Measurements from ENCODE around the gene LPIN2. TPM values are rescaled to one million over a fixed set of nuclear protein-coding genes. Genes with fewer than 3 reads are reported as not detected.
"Not testable (repeated sequence)": the region's sequence is repeated elsewhere in the genome, so short reads cannot be mapped to it uniquely, and the experiment has no call there.

The LPIN2 gene
- total RNA-seq, 1 donor from 2014 or later, result 14.1 TPM

- no peak for DNase-seq (ENCODE audit: low spot score)
Observed at GRCh38 chr18:3042379-3042778, 29.4 kb upstream of the LPIN2 start.

- no peak for DNase-seq (ENCODE audit: low spot score)
Observed at GRCh38 chr18:3041843-3042242, 28.9 kb upstream of the LPIN2 start.

GRCh38 chr18:3040881-3041280 is 27.9 kb upstream of the LPIN2 start:
- DNase-seq (ENCODE audit: low spot score), result no peak

- DNase-seq (ENCODE audit: low spot score), result no peak
Observed at GRCh38 chr18:3040173-3040572, 27.2 kb upstream of the LPIN2 start.

GRCh38 chr18:3037423-3037915 is 24.5 kb upstream of the LPIN2 start:
- DNase-seq (ENCODE audit: low spot score), result peak; percentile 58

- DNase-seq (ENCODE audit: low spot score), result no peak
Observed at GRCh38 chr18:3036108-3036507, 23.2 kb upstream of the LPIN2 start.

- DNase-seq (ENCODE audit: low spot score), result no peak
Observed at GRCh38 chr18:3035635-3036034, 22.7 kb upstream of the LPIN2 start.

- DNase-seq (ENCODE audit: low spot score), result no peak
Observed at GRCh38 chr18:3032721-3033120, 19.8 kb upstream of the LPIN2 start.

- DNase-seq (ENCODE audit: low spot score), result no peak
Observed at GRCh38 chr18:3029215-3029952, 16.4 kb upstream of the LPIN2 start.

GRCh38 chr18:3028115-3028514 is 15.2 kb upstream of the LPIN2 start:
- not testable (repeated sequence) for DNase-seq (ENCODE audit: low spot score)

- no peak for DNase-seq (ENCODE audit: low spot score)
Observed at GRCh38 chr18:3027370-3027891, 14.5 kb upstream of the LPIN2 start.

GRCh38 chr18:3025544-3025943 is 12.6 kb upstream of the LPIN2 start:
- DNase-seq (ENCODE audit: low spot score), result no peak

- DNase-seq (ENCODE audit: low spot score), result not testable (repeated sequence)
Observed at GRCh38 chr18:3023603-3024002, 10.7 kb upstream of the LPIN2 start.

- DNase-seq (ENCODE audit: low spot score), result no peak
Observed at GRCh38 chr18:3016585-3017297, 3.8 kb upstream of the LPIN2 start.

- no peak for DNase-seq (ENCODE audit: low spot score)
Observed at GRCh38 chr18:3015851-3016250, 2.9 kb upstream of the LPIN2 start.

- no peak for DNase-seq (ENCODE audit: low spot score)
Observed at GRCh38 chr18:3015204-3015592, 2.3 kb upstream of the LPIN2 start.

- DNase-seq (ENCODE audit: low spot score), result no peak
Observed at GRCh38 chr18:3014503-3015203, 1.7 kb upstream of the LPIN2 start.

- peak; percentile 62 for DNase-seq (ENCODE audit: low spot score)
Observed at GRCh38 chr18:3012136-3013023, 564 bp downstream of the LPIN2 start.

GRCh38 chr18:3010086-3010485 is 2.9 kb downstream of the LPIN2 start:
- DNase-seq (ENCODE audit: low spot score), result no peak

GRCh38 chr18:3008541-3008940 is 4.4 kb downstream of the LPIN2 start:
- DNase-seq (ENCODE audit: low spot score), result no peak

GRCh38 chr18:3007491-3007890 is 5.5 kb downstream of the LPIN2 start:
- DNase-seq (ENCODE audit: low spot score), result no peak
